Osteocyte (in vitro differentiated cells): ENCODE measurements around the gene ZBTB7B. TPM values are rescaled to one million over a fixed set of nuclear protein-coding genes. Genes with fewer than 3 reads are reported as not detected.

Experiments used
- DNase-seq: peaks from one replicate; pipeline ENCODE4 v3.0.0; 2021; ENCODE audit warnings: mixed read lengths; ENCODE audit not compliant: unreplicated experiment; ENCODE audit errors: extremely low spot score
- H3K27ac Mint-ChIP-seq: one replicate; pipeline ENCODE4 v1.8.0; 2021; ENCODE audit warnings: mild to moderate bottlenecking, mixed read lengths; ENCODE audit not compliant: unreplicated experiment
- H3K27me3 Mint-ChIP-seq: one replicate; pipeline ENCODE4 v1.8.0; 2021; ENCODE audit warnings: mixed read lengths; ENCODE audit not compliant: unreplicated experiment
- H3K36me3 Mint-ChIP-seq: one replicate; pipeline ENCODE4 v1.8.0; 2021; ENCODE audit warnings: mixed read lengths; ENCODE audit not compliant: unreplicated experiment
- H3K4me1 Mint-ChIP-seq: one replicate; pipeline ENCODE4 v1.8.0; 2021; ENCODE audit warnings: mixed read lengths; ENCODE audit not compliant: unreplicated experiment
- H3K4me3 Mint-ChIP-seq: one replicate; pipeline ENCODE4 v1.8.0; 2021; ENCODE audit warnings: mild to moderate bottlenecking, moderate library complexity, mixed read lengths; ENCODE audit not compliant: unreplicated experiment
- H3K9me3 Mint-ChIP-seq: one replicate; pipeline ENCODE4 v1.8.0; 2021; ENCODE audit warnings: mixed read lengths; ENCODE audit not compliant: unreplicated experiment
- total RNA-seq: library from RNA; stranded (reverse); gene quantifications from 2 replicates; pipeline ENCODE4 v1.2.1, GENCODE V29; 2021
- TF ChIP-seq, protein P1 (sequence below): fragments of 200-600 bp; sonication (generic); IDR thresholded peaks from 2 replicates; pipeline ENCODE4 v1.5.0; 2021; ENCODE audit warnings: antibody characterized with exemption, mild to moderate bottlenecking, moderate library complexity

Gene ZBTB7B
- total RNA-seq, 1 donor from 2014 or later = 37.8 TPM

DNA sequence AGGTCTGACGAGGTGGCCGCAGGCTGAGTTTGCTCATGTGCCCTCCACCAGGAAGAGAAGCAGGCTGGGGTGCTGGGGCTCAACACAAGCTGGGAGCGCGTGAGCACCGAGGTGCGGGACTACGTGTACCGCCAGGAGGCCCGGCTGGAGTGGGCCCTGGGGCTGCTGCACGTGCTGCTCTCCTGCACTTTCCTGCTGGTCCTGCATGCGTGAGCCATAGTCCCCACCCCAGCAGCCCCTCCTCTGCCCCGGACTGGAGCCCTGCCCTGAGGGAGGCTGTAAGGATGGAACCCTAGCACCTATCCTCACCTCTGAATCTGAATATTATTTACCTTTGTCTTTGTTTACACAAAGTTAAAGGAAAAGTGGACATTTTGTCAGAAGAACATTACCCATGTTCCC is 40.7 kb downstream of the ZBTB7B start:
- Mint-ChIP-seq H3K27ac (no peak overlapping the region), H3K36me3 (no peaks in the 10 kb centered on the region), H3K4me3 (no peak overlapping the region), H3K4me1 (peaks cover 9% of the 10 kb centered on the region), H3K27me3 (no peaks in the 10 kb centered on the region), H3K9me3 (no peaks in the 10 kb centered on the region)
- TF ChIP-seq, protein P1, sequence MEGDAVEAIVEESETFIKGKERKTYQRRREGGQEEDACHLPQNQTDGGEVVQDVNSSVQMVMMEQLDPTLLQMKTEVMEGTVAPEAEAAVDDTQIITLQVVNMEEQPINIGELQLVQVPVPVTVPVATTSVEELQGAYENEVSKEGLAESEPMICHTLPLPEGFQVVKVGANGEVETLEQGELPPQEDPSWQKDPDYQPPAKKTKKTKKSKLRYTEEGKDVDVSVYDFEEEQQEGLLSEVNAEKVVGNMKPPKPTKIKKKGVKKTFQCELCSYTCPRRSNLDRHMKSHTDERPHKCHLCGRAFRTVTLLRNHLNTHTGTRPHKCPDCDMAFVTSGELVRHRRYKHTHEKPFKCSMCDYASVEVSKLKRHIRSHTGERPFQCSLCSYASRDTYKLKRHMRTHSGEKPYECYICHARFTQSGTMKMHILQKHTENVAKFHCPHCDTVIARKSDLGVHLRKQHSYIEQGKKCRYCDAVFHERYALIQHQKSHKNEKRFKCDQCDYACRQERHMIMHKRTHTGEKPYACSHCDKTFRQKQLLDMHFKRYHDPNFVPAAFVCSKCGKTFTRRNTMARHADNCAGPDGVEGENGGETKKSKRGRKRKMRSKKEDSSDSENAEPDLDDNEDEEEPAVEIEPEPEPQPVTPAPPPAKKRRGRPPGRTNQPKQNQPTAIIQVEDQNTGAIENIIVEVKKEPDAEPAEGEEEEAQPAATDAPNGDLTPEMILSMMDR = no peak
- no peak for DNase-seq

- no peak for DNase-seq
- H3K9me3 Mint-ChIP-seq = no peaks in the 10 kb centered on the region
- TF ChIP-seq, protein P1 = no peak
- no peak overlapping the region for H3K27ac Mint-ChIP-seq
- H3K4me1 Mint-ChIP-seq = peaks cover 9% of the 10 kb centered on the region
- no peaks in the 10 kb centered on the region for H3K36me3 Mint-ChIP-seq
- no peak overlapping the region for H3K4me3 Mint-ChIP-seq
- H3K27me3 Mint-ChIP-seq = no peaks in the 10 kb centered on the region
Observed at GRCh38 chr1:155043793-155044192, 41.2 kb downstream of the ZBTB7B start.

DNA sequence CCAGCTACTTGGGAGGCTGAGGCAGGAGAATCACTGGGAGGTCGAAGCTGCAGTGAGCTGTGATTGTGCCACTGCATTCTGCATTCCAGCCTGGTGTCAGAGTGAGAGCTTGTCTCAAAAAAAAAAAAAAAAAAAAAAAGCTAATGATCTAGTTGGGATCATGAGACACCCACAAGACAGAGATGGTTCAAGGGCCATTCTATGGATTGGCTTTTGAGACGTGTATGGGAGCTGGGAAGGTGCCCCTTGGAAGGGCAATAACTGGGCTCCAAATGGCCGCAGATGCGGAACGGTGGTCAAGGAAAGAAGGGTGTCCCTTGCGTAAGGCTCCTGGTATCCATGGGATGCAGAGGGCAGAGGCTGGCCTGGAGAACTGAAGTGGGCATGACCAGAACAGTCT is 41.8 kb downstream of the ZBTB7B start:
- Mint-ChIP-seq H3K4me3 (no peak overlapping the region), H3K36me3 (no peaks in the 10 kb centered on the region), H3K27ac (no peak overlapping the region), H3K9me3 (no peaks in the 10 kb centered on the region), H3K4me1 (peaks cover 11% of the 10 kb centered on the region), H3K27me3 (no peaks in the 10 kb centered on the region)
- no peak for DNase-seq
- TF ChIP-seq, protein P1 = no peak

GRCh38 chr1:155044812-155045657 is 42.4 kb downstream of the ZBTB7B start:
- H3K4me3 Mint-ChIP-seq = no peak overlapping the region
- no peaks in the 10 kb centered on the region for H3K27me3 Mint-ChIP-seq
- no peak for DNase-seq
- peaks cover 17% of the 10 kb centered on the region for H3K4me1 Mint-ChIP-seq
- no peak overlapping the region for H3K27ac Mint-ChIP-seq
- H3K36me3 Mint-ChIP-seq = no peaks in the 10 kb centered on the region
- H3K9me3 Mint-ChIP-seq = no peaks in the 10 kb centered on the region
- TF ChIP-seq, protein P1 = peak; percentile 76

DNA sequence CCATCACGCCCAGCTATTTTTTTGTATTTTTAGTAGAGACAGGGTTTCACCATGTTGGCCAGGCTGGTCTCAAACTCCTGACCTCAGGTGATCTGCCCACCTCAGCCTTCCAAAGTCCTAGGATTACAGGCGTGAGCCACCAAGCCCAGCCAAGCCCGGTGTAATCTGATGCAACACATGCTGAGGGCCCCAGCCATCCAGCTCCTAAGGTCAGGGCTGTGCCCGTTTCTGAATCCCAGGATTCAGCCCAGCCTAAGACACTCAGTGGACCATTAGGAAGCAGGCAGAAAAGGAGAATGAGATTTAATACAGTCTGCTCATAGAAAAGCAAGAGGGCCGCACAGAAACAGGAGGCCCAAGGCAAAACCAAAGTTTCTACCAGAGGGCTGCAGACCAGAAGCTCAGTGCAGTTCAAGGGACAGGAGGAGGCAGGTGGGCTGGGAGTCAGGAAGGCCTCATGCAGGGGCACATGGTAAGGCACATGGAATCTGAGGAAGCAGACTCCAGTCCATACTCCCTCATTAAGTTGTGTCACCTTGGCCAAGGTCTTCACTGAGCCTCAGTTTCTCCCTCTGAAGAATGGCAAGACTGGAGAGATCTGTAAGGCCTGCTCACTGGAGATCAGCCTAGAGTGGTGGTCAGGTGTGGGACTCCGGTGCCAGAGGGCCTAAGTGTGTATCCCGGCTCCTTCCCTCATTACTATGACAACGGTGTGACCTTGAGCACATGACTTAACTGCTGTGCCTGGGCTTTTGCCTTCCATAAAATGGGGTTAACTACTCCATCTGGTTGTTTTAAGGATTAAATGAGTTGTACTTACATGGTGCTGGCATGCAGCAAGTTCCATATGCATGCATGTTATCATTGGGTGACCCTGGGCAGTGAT is 46.1 kb downstream of the ZBTB7B start:
- no peak for DNase-seq
- TF ChIP-seq, protein P1 = no peak
- Mint-ChIP-seq H3K4me3 (no peak overlapping the region), H3K4me1 (peaks cover 34% of the 10 kb centered on the region), H3K36me3 (no peaks in the 10 kb centered on the region), H3K9me3 (no peaks in the 10 kb centered on the region), H3K27ac (no peak overlapping the region), H3K27me3 (no peaks in the 10 kb centered on the region)
